D341Med (cell line): ENCODE results near the gene TMEM167B.
"Not testable (repeated sequence)": the region's sequence is repeated elsewhere in the genome, so short reads cannot be mapped to it uniquely, and the experiment has no call there.

Experiments used
- DNase-seq: peaks from one replicate; pipeline ENCODE4 v3.0.0; 2012; ENCODE audit warnings: low spot score

The TMEM167B gene

GRCh38 chr1:109113590-109114341 is 23.2 kb downstream of the TMEM167B start, which contains the start of gene ELAPOR1:
Gene ELAPOR1, plus strand, starts transcription at chr1:109114115. Its CDS starts 69 bp downstream, at chr1:109114184.
- peak; percentile 37 for DNase-seq

GRCh38 chr1:109114342-109114674 is 23.7 kb downstream of the TMEM167B start:
- DNase-seq = no peak

GRCh38 chr1:109115685-109116084 is 25.1 kb downstream of the TMEM167B start:
- DNase-seq = no peak

GRCh38 chr1:109116286-109116685 is 25.7 kb downstream of the TMEM167B start:
- no peak for DNase-seq

- DNase-seq = no peak
Observed at GRCh38 chr1:109118089-109118488, 27.5 kb downstream of the TMEM167B start.

- no peak for DNase-seq
Observed at GRCh38 chr1:109120356-109120755, 29.8 kb downstream of the TMEM167B start.

GRCh38 chr1:109131059-109131458 is 40.5 kb downstream of the TMEM167B start:
- DNase-seq = no peak

- DNase-seq = no peak
Observed at GRCh38 chr1:109131800-109132199, 41.2 kb downstream of the TMEM167B start.

GRCh38 chr1:109133002-109133706 is 42.6 kb downstream of the TMEM167B start:
- DNase-seq = no peak

GRCh38 chr1:109133815-109134214 is 43.3 kb downstream of the TMEM167B start:
- no peak for DNase-seq

GRCh38 chr1:109134423-109134822 is 43.9 kb downstream of the TMEM167B start:
- no peak for DNase-seq

GRCh38 chr1:109135940-109136339 is 45.4 kb downstream of the TMEM167B start:
- no peak for DNase-seq

GRCh38 chr1:109136766-109137165 is 46.2 kb downstream of the TMEM167B start:
- DNase-seq = no peak

GRCh38 chr1:109137958-109138357 is 47.4 kb downstream of the TMEM167B start:
- DNase-seq = no peak

- DNase-seq = no peak
Observed at GRCh38 chr1:109138358-109138757, 47.8 kb downstream of the TMEM167B start.

GRCh38 chr1:109140392-109140791 is 49.8 kb downstream of the TMEM167B start:
- no peak for DNase-seq

- no peak for DNase-seq
Observed at GRCh38 chr1:109142260-109142659, 51.7 kb downstream of the TMEM167B start.

- DNase-seq = not testable (repeated sequence)
Observed at GRCh38 chr1:109142725-109143124, 52.2 kb downstream of the TMEM167B start.
